ENCODE results near the gene NAXD. TPM values are rescaled to one million over a fixed set of nuclear protein-coding genes. Genes with fewer than 3 reads are reported as not detected.

The NAXD gene
- total and polyA plus RNA-seq, 9 donors: 19.6 to 32.3 (median 27.8) TPM

- 89% methylated on average over 11 of the region's 14 CpGs for whole genome bisulfite sequencing (ENCODE audit: insufficient coverage)
- no peaks in the 10 kb centered on the region for H3K27me3 ChIP-seq (ENCODE audit: control insufficient read depth, insufficient read depth, low read length)
- H3K9me3 ChIP-seq (replicated peaks; ENCODE audit: control insufficient read depth, low read depth, low read length): no peaks in the 10 kb centered on the region
- peaks cover 12% of the 10 kb centered on the region for H3K4me1 ChIP-seq (ENCODE audit: control insufficient read depth, insufficient read depth, low read length)
- H3K36me3 ChIP-seq (ENCODE audit: control insufficient read depth, insufficient read depth, low read length): peaks cover 75% of the 10 kb centered on the region
- DNase-seq: no peak
- H3K27ac ChIP-seq (ENCODE audit: low read length): no peak overlapping the region
- H3K4me3 ChIP-seq (ENCODE audit: low read length): no peak overlapping the region
These were observed 21.4 kb downstream of the NAXD start for GRCh38 chr13:110636701-110637201.

GRCh38 chr13:110637275-110637674, 21.9 kb downstream of the NAXD start:
- Histone ChIP-seq H3K4me1 (ENCODE audit: control insufficient read depth, insufficient read depth, low read length) (peaks cover 12% of the 10 kb centered on the region), H3K36me3 (ENCODE audit: control insufficient read depth, insufficient read depth, low read length) (peaks cover 80% of the 10 kb centered on the region), H3K4me3 (ENCODE audit: low read length) (no peak overlapping the region), H3K27me3 (ENCODE audit: control insufficient read depth, insufficient read depth, low read length) (no peaks in the 10 kb centered on the region), H3K27ac (ENCODE audit: low read length) (no peak overlapping the region), H3K9me3 (replicated peaks; ENCODE audit: control insufficient read depth, low read depth, low read length) (no peaks in the 10 kb centered on the region)
- 89% methylated on average over 2 of the region's 6 CpGs for WGBS (ENCODE audit: insufficient coverage)
- DNase-seq: no peak

GRCh38 chr13:110637747-110638146, 22.4 kb downstream of the NAXD start:
- Histone ChIP-seq H3K9me3 (replicated peaks; ENCODE audit: control insufficient read depth, low read depth, low read length) (no peaks in the 10 kb centered on the region), H3K4me3 (ENCODE audit: low read length) (no peak overlapping the region), H3K27ac (ENCODE audit: low read length) (no peak overlapping the region), H3K27me3 (ENCODE audit: control insufficient read depth, insufficient read depth, low read length) (no peaks in the 10 kb centered on the region), H3K36me3 (ENCODE audit: control insufficient read depth, insufficient read depth, low read length) (peaks cover 85% of the 10 kb centered on the region), H3K4me1 (ENCODE audit: control insufficient read depth, insufficient read depth, low read length) (peaks cover 12% of the 10 kb centered on the region)
- no peak for DNase-seq
- 60% methylated on average over 3 of the region's 6 CpGs for WGBS (ENCODE audit: insufficient coverage)

GRCh38 chr13:110638257-110638656, 22.9 kb downstream of the NAXD start:
- Histone ChIP-seq H3K36me3 (ENCODE audit: control insufficient read depth, insufficient read depth, low read length) (peaks cover 90% of the 10 kb centered on the region), H3K27ac (ENCODE audit: low read length) (no peak overlapping the region), H3K27me3 (ENCODE audit: control insufficient read depth, insufficient read depth, low read length) (no peaks in the 10 kb centered on the region), H3K4me3 (ENCODE audit: low read length) (no peak overlapping the region), H3K4me1 (ENCODE audit: control insufficient read depth, insufficient read depth, low read length) (peaks cover 12% of the 10 kb centered on the region), H3K9me3 (replicated peaks; ENCODE audit: control insufficient read depth, low read depth, low read length) (no peaks in the 10 kb centered on the region)
- no peak for DNase-seq
- WGBS (ENCODE audit: insufficient coverage): 73% methylated on average over 23 of the region's 23 CpGs

- H3K36me3 ChIP-seq (ENCODE audit: control insufficient read depth, insufficient read depth, low read length): peaks cover 94% of the 10 kb centered on the region
- DNase-seq: no peak
- H3K27ac ChIP-seq (ENCODE audit: low read length): no peak overlapping the region
- no peaks in the 10 kb centered on the region for H3K9me3 ChIP-seq (replicated peaks; ENCODE audit: control insufficient read depth, low read depth, low read length)
- peaks cover 14% of the 10 kb centered on the region for H3K4me1 ChIP-seq (ENCODE audit: control insufficient read depth, insufficient read depth, low read length)
- H3K27me3 ChIP-seq (ENCODE audit: control insufficient read depth, insufficient read depth, low read length): no peaks in the 10 kb centered on the region
- H3K4me3 ChIP-seq (ENCODE audit: low read length): no peak overlapping the region
- WGBS (ENCODE audit: insufficient coverage): 90% methylated on average over 33 of the region's 39 CpGs
These were observed 23.8 kb downstream of the NAXD start for GRCh38 chr13:110638814-110639806.

GRCh38 chr13:110639935-110640334, 24.6 kb downstream of the NAXD start:
- no peak for DNase-seq
- no peak overlapping the region for H3K4me3 ChIP-seq (ENCODE audit: low read length)
- 71% methylated on average over 1 of the region's 5 CpGs for WGBS (ENCODE audit: insufficient coverage)
- peaks cover 86% of the 10 kb centered on the region for H3K36me3 ChIP-seq (ENCODE audit: control insufficient read depth, insufficient read depth, low read length)
- no peak overlapping the region for H3K27ac ChIP-seq (ENCODE audit: low read length)
- H3K4me1 ChIP-seq (ENCODE audit: control insufficient read depth, insufficient read depth, low read length): peaks cover 19% of the 10 kb centered on the region
- H3K9me3 ChIP-seq (replicated peaks; ENCODE audit: control insufficient read depth, low read depth, low read length): no peaks in the 10 kb centered on the region
- H3K27me3 ChIP-seq (ENCODE audit: control insufficient read depth, insufficient read depth, low read length): no peaks in the 10 kb centered on the region

GRCh38 chr13:110640591-110641029, 25.3 kb downstream of the NAXD start:
- H3K9me3 ChIP-seq (replicated peaks; ENCODE audit: control insufficient read depth, low read depth, low read length): no peaks in the 10 kb centered on the region
- peaks cover 82% of the 10 kb centered on the region for H3K36me3 ChIP-seq (ENCODE audit: control insufficient read depth, insufficient read depth, low read length)
- DNase-seq: no peak
- H3K4me3 ChIP-seq (ENCODE audit: low read length): no peak overlapping the region
- H3K27me3 ChIP-seq (ENCODE audit: control insufficient read depth, insufficient read depth, low read length): no peaks in the 10 kb centered on the region
- no peak overlapping the region for H3K27ac ChIP-seq (ENCODE audit: low read length)
- WGBS (ENCODE audit: insufficient coverage): 62% methylated on average over 11 of the region's 13 CpGs
- peaks cover 22% of the 10 kb centered on the region for H3K4me1 ChIP-seq (ENCODE audit: control insufficient read depth, insufficient read depth, low read length)

- WGBS (ENCODE audit: insufficient coverage): 45% methylated on average over 16 of the region's 29 CpGs
- peaks cover 78% of the 10 kb centered on the region for H3K36me3 ChIP-seq (ENCODE audit: control insufficient read depth, insufficient read depth, low read length)
These were observed 26.0 kb downstream of the NAXD start for GRCh38 chr13:110641055-110642015.

GRCh38 chr13:110642291-110642981, 27.1 kb downstream of the NAXD start:
- H3K27me3 ChIP-seq (ENCODE audit: control insufficient read depth, insufficient read depth, low read length): no peaks in the 10 kb centered on the region
- no peaks in the 10 kb centered on the region for H3K9me3 ChIP-seq (replicated peaks; ENCODE audit: control insufficient read depth, low read depth, low read length)
- H3K4me3 ChIP-seq (ENCODE audit: low read length): no peak overlapping the region
- H3K4me1 ChIP-seq (ENCODE audit: control insufficient read depth, insufficient read depth, low read length): peaks cover 22% of the 10 kb centered on the region
- no peak overlapping the region for H3K27ac ChIP-seq (ENCODE audit: low read length)
- WGBS (ENCODE audit: insufficient coverage): 74% methylated on average over 35 of the region's 40 CpGs
- peaks cover 74% of the 10 kb centered on the region for H3K36me3 ChIP-seq (ENCODE audit: control insufficient read depth, insufficient read depth, low read length)
- DNase-seq: no peak

More at GRCh38 chr13:110641055-110642015, 26.0 kb downstream of the NAXD start:
- Histone ChIP-seq H3K4me3 (ENCODE audit: low read length) (no peak overlapping the region), H3K27me3 (ENCODE audit: control insufficient read depth, insufficient read depth, low read length) (no peaks in the 10 kb centered on the region), H3K27ac (ENCODE audit: low read length) (no peak overlapping the region), H3K4me1 (ENCODE audit: control insufficient read depth, insufficient read depth, low read length) (peaks cover 22% of the 10 kb centered on the region), H3K9me3 (replicated peaks; ENCODE audit: control insufficient read depth, low read depth, low read length) (no peaks in the 10 kb centered on the region)
- peak; percentile 60 for DNase-seq
